OCI-LY7 (cell line): ENCODE measurements around the gene CRACDL. TPM values are rescaled to one million over a fixed set of nuclear protein-coding genes. Genes with fewer than 3 reads are reported as not detected.

Experiments
- BruUV-seq: library from RNA; stranded (reverse); fragments of 400-500 nt; replicated peaks from 2 replicates; lab custom pipeline; 2021; lab: Mats Ljungman, UMichigan
- CTCF ChIA-PET: fragments of 300-600 bp; sonication (Branson Sonifier 250); formaldehyde crosslinking; loops from one replicate; lab custom pipeline; 2022; ENCODE audit warnings: antibody characterized with exemption; ENCODE audit not compliant: unreplicated experiment; lab: Charles Lee
- POLR2A ChIA-PET: fragments of 300-600 bp; sonication (Branson Sonifier 250); formaldehyde crosslinking; loops from one replicate; lab custom pipeline; 2022; ENCODE audit warnings: antibody characterized with exemption; lab: Charles Lee
- DNase-seq: peaks from one replicate; pipeline ENCODE4 v3.0.0-alpha.2; 2015; ENCODE audit warnings: low spot score
- H2AFZ ChIP-seq: fragments of 200-600 bp; sonication (generic), shearing (Covaris generic); 2 replicates; pipeline ENCODE4 v1.6.1; 2014; ENCODE audit warnings: mild to moderate bottlenecking, antibody characterized with exemption, low read length, moderate library complexity
- H3K27ac ChIP-seq: fragments of 200-600 bp; sonication (generic); 2 replicates; pipeline ENCODE4 v1.5.1; 2014; ENCODE audit warnings: mixed run types, low read depth, mild to moderate bottlenecking, moderate library complexity, low read length, inconsistent platforms; ENCODE audit not compliant: poor library complexity, severe bottlenecking
- H3K36me3 ChIP-seq: fragments of 200-600 bp; sonication (generic); 2 replicates; pipeline ENCODE4 v1.6.1; 2014; ENCODE audit warnings: mild to moderate bottlenecking, antibody characterized with exemption, low read length, moderate library complexity, mixed read lengths; ENCODE audit not compliant: insufficient read depth
- H3K4me1 ChIP-seq: fragments of 200-600 bp; sonication (generic); 2 replicates; pipeline ENCODE4 v1.5.1; 2014; ENCODE audit warnings: mild to moderate bottlenecking, low read length; ENCODE audit not compliant: insufficient read depth, poor library complexity, severe bottlenecking
- H3K4me2 ChIP-seq: fragments of 200-600 bp; sonication (generic); 2 replicates; pipeline ENCODE4 v1.6.1; 2014; ENCODE audit warnings: mild to moderate bottlenecking, low read length
- H3K4me3 ChIP-seq: fragments of 200-600 bp; sonication (generic); 2 replicates; pipeline ENCODE4 v1.5.1; 2014; ENCODE audit warnings: mild to moderate bottlenecking, low read depth, low read length; ENCODE audit not compliant: poor library complexity, severe bottlenecking
- H3K79me2 ChIP-seq: fragments of 200-600 bp; sonication (generic); 2 replicates; pipeline ENCODE4 v1.6.1; 2016; ENCODE audit warnings: low read depth, mild to moderate bottlenecking, low read length, moderate library complexity, mixed read lengths; ENCODE audit not compliant: insufficient read depth
- H3K9me2 ChIP-seq: fragments of 200-600 bp; sonication (generic); 2 replicates; pipeline ENCODE4 v1.6.1; 2016; ENCODE audit warnings: mild to moderate bottlenecking, low read length, mixed read lengths; ENCODE audit not compliant: insufficient read depth
- H3K9me3 ChIP-seq: fragments of 200-600 bp; sonication (generic); 2 replicates; pipeline ENCODE4 v1.6.1; 2014; ENCODE audit warnings: mild to moderate bottlenecking, mixed run types, low read length, mixed read lengths
- H4K20me1 ChIP-seq: fragments of 200-600 bp; sonication (generic); 2 replicates; pipeline ENCODE4 v1.6.1; 2014; ENCODE audit warnings: mild to moderate bottlenecking, antibody characterized with exemption, low read length, moderate library complexity, mixed read lengths; ENCODE audit not compliant: insufficient read depth
- CTCF ChIP-seq: fragments of 200-600 bp; sonication (generic); conservative IDR thresholded peaks from 2 replicates; pipeline ENCODE4 v1.5.1; 2014; ENCODE audit warnings: mild to moderate bottlenecking, antibody characterized with exemption, low read length, moderate library complexity, mixed read lengths
- EZH2phosphoT487 ChIP-seq: fragments of 200-600 bp; sonication (generic); IDR thresholded peaks from 2 replicates; pipeline ENCODE4 v1.6.1; 2018; ENCODE audit warnings: low read depth, borderline replicate concordance, mild to moderate bottlenecking, mixed run types, antibody characterized with exemption, low read length, moderate library complexity, mixed read lengths
- intact Hi-C: fragments of 100-400 bp; cut with micrococcal nuclease; formaldehyde crosslinking; loops from one replicate; pipeline ENCODE4 v1.10.0; 2022; ENCODE audit not compliant: unreplicated experiment
- total RNA-seq, 2 experiments: library from RNA; depleted of rRNA in 1 of 2; stranded (reverse); fragments of >200 nt in 1 of 2; shearing (Covaris generic) in 1 of 2; gene quantifications; 2 replicates each; pipeline ENCODE4 v1.2.3, GENCODE V29; 2014 to 2022

The CRACDL gene
- total RNA-seq, 2 experiments from 2014 or later: 0.03 to 0.13 TPM

GRCh38 chr2:98778741-98779483 is 157.1 kb downstream of the CRACDL start:
- BruUV-seq: no TSS peak
- Histone ChIP-seq H3K36me3 (no peaks in the 10 kb centered on the region), H3K9me3 (peaks cover 18% of the 10 kb centered on the region), H3K4me1 (no peaks in the 10 kb centered on the region), H3K27ac (no peak overlapping the region), H2AFZ (no peak overlapping the region), H3K79me2 (no peaks in the 10 kb centered on the region), H3K4me3 (no peak overlapping the region), H3K9me2 (no peaks in the 10 kb centered on the region), H4K20me1 (no peaks in the 10 kb centered on the region), H3K4me2 (no peak overlapping the region)
- CTCF ChIA-PET: no interaction called here
- intact Hi-C loops: no loop called here
- TF ChIP-seq CTCF (no peak), EZH2phosphoT487 (no peak)
- POLR2A ChIA-PET: no interaction called here
- DNase-seq: no peak

GRCh38 chr2:98778151-98778550 is 157.9 kb downstream of the CRACDL start:
- TF ChIP-seq EZH2phosphoT487 (no peak), CTCF (no peak)
- POLR2A ChIA-PET: no interaction called here

GRCh38 chr2:98777710-98778109 is 158.3 kb downstream of the CRACDL start:
- Histone ChIP-seq H2AFZ (no peak overlapping the region), H3K4me1 (peaks cover 4% of the 10 kb centered on the region), H3K9me3 (peaks cover 17% of the 10 kb centered on the region), H3K79me2 (no peaks in the 10 kb centered on the region), H3K4me3 (no peak overlapping the region), H3K9me2 (no peaks in the 10 kb centered on the region), H3K27ac (no peak overlapping the region), H3K36me3 (no peaks in the 10 kb centered on the region), H4K20me1 (no peaks in the 10 kb centered on the region), H3K4me2 (no peak overlapping the region)
- POLR2A ChIA-PET: no interaction called here
- intact Hi-C loops: no loop called here
- CTCF ChIA-PET: interaction anchor here (0.5 kb wide), 1 partner anchor 1127 kb away, joined by 3 read pairs; no protein-coding TSS in a partner anchor
- DNase-seq: no peak
- no peak for TF ChIP-seq EZH2phosphoT487
- TF ChIP-seq CTCF: no peak
- BruUV-seq: no TSS peak

More at GRCh38 chr2:98778151-98778550, 157.9 kb downstream of the CRACDL start:
- no peak for DNase-seq
- no peak overlapping the region for H3K4me2 ChIP-seq
- H3K4me1 ChIP-seq: peaks cover under 1% of the 10 kb centered on the region
- H4K20me1 ChIP-seq: no peaks in the 10 kb centered on the region
- H3K9me2 ChIP-seq: no peaks in the 10 kb centered on the region
- no peak overlapping the region for H3K27ac ChIP-seq
- H3K4me3 ChIP-seq: no peak overlapping the region
- no peak overlapping the region for H2AFZ ChIP-seq
- H3K9me3 ChIP-seq: peaks cover 18% of the 10 kb centered on the region
- no peaks in the 10 kb centered on the region for H3K79me2 ChIP-seq
- no peaks in the 10 kb centered on the region for H3K36me3 ChIP-seq
- CTCF ChIA-PET: interaction anchor here (0.5 kb wide), 1 partner anchor 1128 kb away, joined by 3 read pairs; no protein-coding TSS in a partner anchor
- intact Hi-C loops: no loop called here
- no TSS peak for BruUV-seq
